Activated naive CD4-positive, alpha-beta T cell treated with Interleukin-2 at 50 U/mL for 16 hours (primary cell): ENCODE data around the gene EPB41L4A.
"Not testable (repeated sequence)": the region's sequence is repeated elsewhere in the genome, so short reads cannot be mapped to it uniquely, and the experiment has no call there.

ENCODE experiments used
- DNase-seq: peaks from one replicate; pipeline ENCODE4 v3.0.0-alpha.2; 2020

Gene EPB41L4A, protein sequence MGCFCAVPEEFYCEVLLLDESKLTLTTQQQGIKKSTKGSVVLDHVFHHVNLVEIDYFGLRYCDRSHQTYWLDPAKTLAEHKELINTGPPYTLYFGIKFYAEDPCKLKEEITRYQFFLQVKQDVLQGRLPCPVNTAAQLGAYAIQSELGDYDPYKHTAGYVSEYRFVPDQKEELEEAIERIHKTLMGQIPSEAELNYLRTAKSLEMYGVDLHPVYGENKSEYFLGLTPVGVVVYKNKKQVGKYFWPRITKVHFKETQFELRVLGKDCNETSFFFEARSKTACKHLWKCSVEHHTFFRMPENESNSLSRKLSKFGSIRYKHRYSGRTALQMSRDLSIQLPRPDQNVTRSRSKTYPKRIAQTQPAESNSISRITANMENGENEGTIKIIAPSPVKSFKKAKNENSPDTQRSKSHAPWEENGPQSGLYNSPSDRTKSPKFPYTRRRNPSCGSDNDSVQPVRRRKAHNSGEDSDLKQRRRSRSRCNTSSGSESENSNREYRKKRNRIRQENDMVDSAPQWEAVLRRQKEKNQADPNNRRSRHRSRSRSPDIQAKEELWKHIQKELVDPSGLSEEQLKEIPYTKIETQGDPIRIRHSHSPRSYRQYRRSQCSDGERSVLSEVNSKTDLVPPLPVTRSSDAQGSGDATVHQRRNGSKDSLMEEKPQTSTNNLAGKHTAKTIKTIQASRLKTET

DNA sequence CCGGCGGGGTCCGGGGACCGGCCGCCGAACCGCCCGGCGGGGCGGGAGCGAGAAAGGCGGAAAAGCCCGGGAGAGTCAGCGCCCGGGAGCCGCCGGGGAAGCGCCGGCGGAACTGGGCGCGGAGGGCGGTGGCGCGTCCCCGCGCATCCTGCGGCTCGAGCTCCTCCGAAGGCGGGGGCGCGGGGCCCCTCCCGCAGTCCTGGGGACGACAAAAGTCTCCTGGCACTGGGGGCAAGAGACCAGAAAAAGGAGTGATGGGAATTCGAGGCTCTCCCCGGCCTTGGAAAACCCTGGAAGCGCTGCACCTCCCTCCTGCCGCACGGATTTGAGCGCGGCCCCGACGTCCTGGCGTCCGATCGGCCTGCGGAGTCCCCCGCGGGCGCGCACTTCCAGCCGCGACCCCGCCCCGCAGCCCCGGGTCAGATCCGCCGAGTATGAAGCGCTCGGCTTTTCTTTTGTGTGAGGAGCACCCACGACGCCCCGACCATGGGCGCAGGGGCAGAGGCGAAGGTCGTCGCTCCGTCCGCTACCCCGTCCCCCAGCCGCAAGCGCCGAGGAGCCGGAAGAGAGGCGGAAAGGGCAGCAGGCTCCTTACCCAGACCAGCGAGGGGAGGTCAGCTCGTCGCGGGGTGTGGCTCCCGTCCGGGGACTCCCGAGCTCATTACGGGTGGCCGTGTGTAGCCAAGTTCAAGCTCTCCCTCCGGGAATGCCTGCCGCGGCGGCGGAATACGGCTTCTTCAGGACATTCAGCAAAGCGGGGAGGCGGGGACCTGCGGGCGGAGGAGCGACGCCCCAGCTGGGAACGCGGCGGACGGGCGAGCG is at the start of gene EPB41L4A:
TSS of gene EPB41L4A (minus strand) at position 114 of the 822 bp plus-strand sequence. CDS start 238 bp downstream, outside the sequence.
- no peak for DNase-seq

DNA sequence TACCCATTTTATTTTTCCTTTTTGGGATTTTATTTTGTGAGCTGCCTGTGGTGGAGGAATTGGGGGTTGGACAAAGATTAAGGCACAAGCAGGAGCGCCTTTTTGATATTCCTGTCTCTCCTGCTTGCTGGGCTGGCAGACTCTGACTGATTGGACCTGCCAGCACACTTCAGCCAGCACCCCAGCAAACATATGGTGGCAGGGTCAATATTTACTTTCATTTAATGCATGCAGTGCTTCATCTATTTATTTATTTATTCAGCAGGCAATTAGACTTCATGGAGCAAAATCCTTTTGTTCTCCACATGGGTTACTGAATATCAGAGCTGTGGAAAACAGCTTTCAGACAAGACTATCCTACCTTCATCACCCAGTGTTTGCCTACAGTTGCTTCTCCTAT is 48.4 kb upstream of the EPB41L4A start:
- no peak for DNase-seq

GRCh38 chr5:112466261-112466660 is 47.2 kb upstream of the EPB41L4A start:
- not testable (repeated sequence) for DNase-seq

DNA sequence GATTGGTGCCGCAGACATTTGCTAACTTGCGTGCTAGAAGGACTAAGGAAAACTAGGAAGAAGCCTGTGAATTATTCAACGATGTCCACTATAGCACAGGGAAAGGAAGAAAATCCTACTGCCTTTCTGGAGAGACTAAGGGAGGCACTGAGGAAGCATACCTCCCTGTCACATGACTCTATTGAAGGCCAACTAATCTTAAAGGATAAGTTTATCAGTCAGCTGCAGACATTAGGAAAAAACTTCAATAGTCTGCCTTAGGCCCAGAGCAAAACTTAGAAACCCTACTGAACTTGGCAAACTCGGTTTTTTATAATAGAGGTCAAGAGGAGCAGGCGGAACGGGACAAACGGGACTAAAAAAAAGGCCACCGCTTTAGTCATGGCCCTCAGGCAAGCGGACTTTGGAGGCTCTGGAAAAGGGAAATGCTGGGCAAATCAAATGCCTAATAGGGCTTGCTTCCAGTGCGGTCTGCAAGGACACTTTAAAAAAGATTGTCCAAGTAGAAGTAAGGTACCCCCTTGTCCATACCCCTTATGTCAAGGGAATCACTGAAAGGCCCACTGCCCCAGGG is 28.2 kb upstream of the EPB41L4A start:
- not testable (repeated sequence) for DNase-seq

DNA sequence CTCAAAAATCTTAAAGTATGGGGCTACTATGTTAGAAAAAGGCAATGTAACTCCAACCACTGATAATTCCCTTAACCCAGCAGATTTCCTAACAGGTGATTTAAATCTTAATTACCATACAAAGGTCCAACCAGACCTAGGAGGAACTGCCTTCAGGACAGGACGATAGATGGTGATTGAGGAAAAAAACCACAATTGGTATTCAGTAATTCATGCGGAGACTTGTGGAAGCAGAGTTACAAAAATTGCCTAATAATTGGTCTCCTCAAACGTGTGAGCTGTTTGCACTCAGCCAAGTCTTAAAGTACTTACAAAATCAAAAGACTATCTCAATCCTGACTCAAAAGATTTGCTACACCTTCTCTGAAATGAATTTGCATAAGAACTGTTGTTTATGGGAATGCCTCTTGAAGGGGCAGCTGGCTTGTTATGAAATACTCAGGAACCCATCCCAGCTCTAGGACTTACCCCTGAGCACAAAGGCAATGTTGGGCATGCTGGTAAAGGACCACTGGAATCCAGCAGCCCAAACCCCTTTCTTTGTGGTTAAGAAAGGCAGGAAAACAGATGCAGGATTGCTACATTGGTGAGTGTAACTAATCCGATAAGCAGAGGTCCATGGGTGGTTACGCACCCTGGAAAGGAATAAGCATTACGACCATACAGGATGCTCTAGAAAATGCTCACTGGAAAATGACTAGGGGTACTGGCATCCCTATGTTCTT is 26.7 kb upstream of the EPB41L4A start:
- DNase-seq = no peak

- DNase-seq = not testable (repeated sequence)
These were observed 24.9 kb upstream of the EPB41L4A start for GRCh38 chr5:112443932-112444331.

GRCh38 chr5:112440031-112440430 is 21.0 kb upstream of the EPB41L4A start:
- DNase-seq = no peak

- no peak for DNase-seq
These were observed 17.1 kb upstream of the EPB41L4A start for GRCh38 chr5:112436144-112436543.

DNA sequence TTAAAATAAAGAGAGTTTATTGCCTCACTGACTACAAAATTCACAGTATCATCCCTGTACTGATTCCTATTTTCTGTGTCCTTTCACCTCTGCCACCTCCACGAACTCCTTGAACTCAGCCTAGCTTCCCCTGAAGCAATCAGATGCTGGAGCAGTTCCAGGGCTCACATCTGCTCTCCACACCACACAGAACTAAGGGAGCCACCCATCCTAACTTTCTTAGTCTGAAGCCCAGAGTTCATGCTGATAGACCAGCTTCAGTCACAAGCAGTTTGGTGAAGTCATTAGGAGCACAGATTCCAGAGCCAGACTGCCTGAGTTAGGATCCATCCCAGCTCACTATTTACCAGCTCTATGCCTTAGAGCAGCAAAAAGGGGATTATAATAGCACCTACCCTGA is 15.6 kb upstream of the EPB41L4A start:
- DNase-seq = no peak

DNA sequence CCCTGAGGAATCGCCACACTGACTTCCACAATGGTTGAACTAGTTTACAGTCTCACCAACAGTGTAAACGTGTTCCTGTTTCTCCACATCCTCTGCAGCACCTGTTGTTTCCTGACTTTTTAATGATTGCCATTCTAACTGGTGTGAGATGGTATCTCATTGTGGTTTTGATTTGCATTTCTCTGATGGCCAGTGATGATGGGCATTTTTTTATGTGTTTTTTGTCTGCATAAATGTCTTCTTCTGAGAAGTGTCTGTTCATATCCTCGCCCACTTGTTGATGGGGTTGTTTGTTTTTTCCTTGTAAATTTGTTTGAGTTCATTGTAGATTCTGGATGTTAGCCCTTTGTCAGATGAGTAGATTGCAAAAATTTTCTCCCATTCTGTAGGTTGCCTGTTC is 7.1 kb upstream of the EPB41L4A start:
- not testable (repeated sequence) for DNase-seq

GRCh38 chr5:112419986-112420864 is 1.1 kb upstream of the EPB41L4A start:
- DNase-seq = peak; percentile 25

DNA sequence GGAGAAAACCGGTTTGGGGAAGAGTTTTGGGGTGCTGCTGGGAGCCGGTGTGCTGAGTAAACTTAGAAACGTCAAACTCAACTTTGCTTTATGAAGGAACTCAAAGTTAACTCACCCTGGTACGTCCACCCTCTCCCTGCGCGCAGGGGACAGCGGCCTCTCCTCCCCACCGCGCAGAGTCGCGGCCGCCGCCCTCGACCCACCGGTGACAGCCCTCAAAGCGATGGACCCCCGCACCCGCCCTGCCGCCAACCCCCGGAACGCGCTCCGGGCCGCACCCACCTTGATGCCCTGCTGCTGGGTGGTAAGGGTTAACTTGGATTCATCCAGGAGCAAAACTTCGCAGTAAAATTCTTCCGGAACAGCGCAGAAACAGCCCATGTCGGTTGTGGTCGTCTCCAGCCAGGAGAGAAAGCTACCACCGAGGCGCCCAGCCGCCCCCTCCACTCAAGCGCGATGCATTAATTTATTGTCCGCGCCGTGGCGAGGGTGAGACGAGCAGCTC is 366 bp downstream of the EPB41L4A start:
- no peak for DNase-seq

DNA sequence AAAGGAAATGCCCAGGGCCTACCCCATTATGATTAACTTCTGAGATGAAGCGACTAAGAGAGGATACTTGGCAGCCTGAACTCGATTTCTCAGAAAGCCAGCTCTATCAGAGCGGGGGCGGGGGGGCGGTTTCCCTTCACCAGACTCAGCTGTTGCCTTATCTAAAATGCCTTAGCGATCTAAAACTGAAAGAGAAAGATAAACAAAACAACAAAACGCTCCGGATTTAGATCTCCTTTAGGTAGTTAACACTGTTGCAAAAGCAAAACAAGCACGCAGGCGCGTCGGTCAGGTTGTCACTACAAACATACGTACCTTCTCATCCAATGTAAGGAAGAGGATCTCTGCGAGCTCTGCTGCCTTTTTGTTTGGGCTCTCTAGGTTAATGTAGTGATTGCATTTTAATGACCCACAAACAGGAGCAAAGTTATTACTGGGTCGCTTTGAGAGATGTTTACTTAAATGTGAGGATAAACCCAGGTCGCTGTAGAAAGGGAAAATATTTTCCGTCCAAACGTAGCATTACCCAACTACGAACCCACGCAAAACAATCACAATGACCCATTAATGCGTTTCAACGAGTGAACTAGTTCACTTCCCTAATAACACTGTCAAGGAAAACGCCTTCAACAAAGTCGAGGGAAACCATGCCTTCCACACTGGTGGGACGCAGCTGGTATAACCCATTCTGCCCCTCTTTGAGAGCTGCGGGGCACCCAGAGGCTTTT is 982 bp downstream of the EPB41L4A start:
- DNase-seq = peak; percentile 61

DNA sequence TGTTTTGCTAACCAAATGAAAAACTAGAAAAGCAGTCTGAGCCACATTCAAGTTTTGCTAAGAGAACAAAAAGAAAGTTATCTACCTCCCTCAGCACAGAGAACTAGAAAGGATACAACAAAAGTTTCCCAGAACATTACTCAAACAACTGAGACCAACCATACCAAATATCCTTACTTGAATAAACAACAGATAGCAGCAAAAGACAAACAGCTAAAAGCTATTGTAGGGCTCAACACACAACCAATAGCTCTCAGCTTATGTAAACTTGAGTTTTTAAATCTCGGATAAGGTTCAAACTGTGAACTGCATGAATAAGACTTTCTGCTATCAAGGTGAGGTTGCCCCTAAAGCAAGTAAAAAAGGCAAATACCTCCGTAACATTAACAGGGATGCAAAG is 3.5 kb downstream of the EPB41L4A start:
- no peak for DNase-seq

- no peak for DNase-seq
These were observed 5.5 kb downstream of the EPB41L4A start for GRCh38 chr5:112413611-112414010.

DNA sequence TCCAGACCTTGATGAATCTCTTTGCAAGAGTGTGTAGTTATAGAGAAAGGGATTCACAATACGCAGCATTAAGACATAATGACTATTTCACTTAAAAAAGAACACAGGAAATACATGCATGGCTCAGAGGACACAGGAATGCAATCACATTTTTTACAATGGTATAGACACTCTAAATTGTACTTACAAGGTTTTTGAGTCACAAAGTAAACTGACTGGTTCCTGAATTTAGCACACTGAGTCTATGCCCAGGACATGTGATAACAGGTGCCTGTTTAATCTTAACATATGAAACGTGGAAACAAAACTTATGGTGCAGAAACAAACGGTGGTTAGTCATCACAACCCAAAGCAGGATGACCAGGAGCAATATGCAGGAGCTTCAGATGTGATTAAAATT is 6.7 kb downstream of the EPB41L4A start:
- no peak for DNase-seq

- no peak for DNase-seq
These were observed 7.2 kb downstream of the EPB41L4A start for GRCh38 chr5:112411903-112412302.

- DNase-seq = no peak
These were observed 11.4 kb downstream of the EPB41L4A start for GRCh38 chr5:112407666-112408065.

- DNase-seq = no peak
These were observed 11.8 kb downstream of the EPB41L4A start for GRCh38 chr5:112407240-112407639.

DNA sequence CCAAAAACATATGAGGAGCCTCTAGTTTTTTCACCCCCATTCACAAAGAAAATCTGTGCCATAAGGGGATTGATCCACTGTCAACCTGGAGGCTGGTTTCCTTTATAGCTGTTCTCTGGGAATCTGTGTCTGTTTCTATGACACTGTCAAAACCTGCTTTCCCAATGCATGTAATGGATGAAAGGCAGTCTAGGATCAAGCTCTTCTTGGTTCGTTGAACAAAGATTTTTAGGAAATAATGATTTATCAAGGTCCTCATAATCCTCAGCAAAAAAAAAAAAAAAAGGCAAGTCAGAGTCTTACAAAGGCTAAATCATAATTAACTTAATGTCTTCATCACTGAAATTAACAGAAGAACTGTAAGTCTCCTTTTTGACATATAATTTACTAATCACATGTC is 16.0 kb downstream of the EPB41L4A start:
- no peak for DNase-seq
